Prostate gland (tissue), 2 donors: ENCODE results near the gene CRTC1. TPM values are rescaled to one million over a fixed set of nuclear protein-coding genes. Genes with fewer than 3 reads are reported as not detected.
A peak's percentile ranks its signal among the peaks of the same experiment; 100 is the strongest.

Source experiments
- DNase-seq: peaks from one replicate; pipeline ENCODE4 v3.0.0-alpha.2; 2019; ENCODE audit warnings: low spot score
- H3K27ac ChIP-seq, 2 donors: fragments of 200-600 bp; sonication (generic); 2 replicates each; pipeline ENCODE4 v1.5.1; 2017 to 2019
- H3K27me3 ChIP-seq: fragments of 200-600 bp; sonication (generic); replicated peaks from 2 replicates; pipeline ENCODE4 v1.5.1; 2019; ENCODE audit not compliant: insufficient read depth
- H3K36me3 ChIP-seq, 2 donors: fragments of 200-600 bp; sonication (generic); 1 replicate in 1 of 2; 2 replicates in 1 of 2; pipeline versions ENCODE4 v1.5.1 to v1.8.1; 2017 to 2019
- H3K4me1 ChIP-seq: fragments of 200-600 bp; sonication (generic); replicated peaks from 2 replicates; pipeline ENCODE4 v1.5.1; 2019
- H3K4me3 ChIP-seq, 2 donors: fragments of 200-600 bp; sonication (generic); 2 replicates each; pipeline ENCODE4 v1.5.1; 2017 to 2019
- H3K9me3 ChIP-seq: fragments of 200-600 bp; sonication (generic); 2 replicates; pipeline ENCODE4 v1.5.1; 2017
- CTCF ChIP-seq, 4 experiments: fragments of 200-600 bp in 2 of 4; fragments of 450-650 bp in 2 of 4; sonication (generic) in 2 of 4; IDR thresholded peaks; 1 replicate in 3 of 4; 2 replicates in 1 of 4; pipeline ENCODE4 v1.5.1; 2016 to 2019; ENCODE audit warnings: antibody characterized with exemption in 4 of 4, mild to moderate bottlenecking in 2 of 4, moderate library complexity in 2 of 4
- POLR2A ChIP-seq: fragments of 450-650 bp; IDR thresholded peaks from one replicate; pipeline ENCODE4 v1.6.1; 2016; ENCODE audit warnings: antibody characterized with exemption, mild to moderate bottlenecking
- POLR2AphosphoS5 ChIP-seq: sonication (generic); formaldehyde crosslinking; IDR thresholded peaks from one replicate; pipeline ENCODE4 v1.6.1; 2017; ENCODE audit warnings: antibody characterized with exemption
- WGBS: methylation state at CpG from one replicate; pipeline ENCODE4 v1.1.5; 2018; 5-methylcytosine and 5-hydroxymethylcytosine counted together
- intact Hi-C: fragments of 100-400 bp; cut with DNase I; formaldehyde crosslinking; loops from one replicate; pipeline ENCODE4 v1.14.2; 2022
- total RNA-seq, 2 donors: library from RNA; depleted of rRNA; stranded (reverse); fragments of >200 nt; gene quantifications; one replicate each; pipeline ENCODE4 v1.1.0, GENCODE V29; 2016

The CRTC1 gene
- total RNA-seq, 2 donors from 2014 or later: 6.7 to 24.4 TPM

GRCh38 chr19:18645035-18645511 lies 38.4 kb upstream of the CRTC1 start:
- Histone ChIP-seq H3K4me1 (peaks cover 4% of the 10 kb centered on the region), H3K27ac (no peak overlapping the region), H3K9me3 (no peaks in the 10 kb centered on the region), H3K4me3 (no peak overlapping the region), H3K27me3 (no peaks in the 10 kb centered on the region), H3K36me3 (no peaks in the 10 kb centered on the region)
- DNase-seq: no peak
- 76% methylated on average over 13 of the region's 13 CpGs for WGBS
- intact Hi-C loops: no loop called here
- no peak for TF ChIP-seq POLR2AphosphoS5

GRCh38 chr19:18646535-18647370 lies 36.7 kb upstream of the CRTC1 start:
- no peaks in the 10 kb centered on the region for H3K9me3 ChIP-seq
- DNase-seq: no peak
- TF ChIP-seq POLR2A: no peak
- no peak for TF ChIP-seq POLR2AphosphoS5
- TF ChIP-seq CTCF (IDR thresholded peaks at IDR 0.05): no peak
- H3K4me1 ChIP-seq: peaks cover 4% of the 10 kb centered on the region
- H3K27ac ChIP-seq: no peak overlapping the region
- no peaks in the 10 kb centered on the region for H3K36me3 ChIP-seq
- 88% methylated on average over 33 of the region's 34 CpGs for WGBS
- no peaks in the 10 kb centered on the region for H3K27me3 ChIP-seq
- H3K4me3 ChIP-seq: no peak overlapping the region
- intact Hi-C loops: no loop called here

GRCh38 chr19:18647371-18647767 lies 36.1 kb upstream of the CRTC1 start:
- H3K9me3 ChIP-seq: no peaks in the 10 kb centered on the region
- WGBS: 82% methylated on average over 1 of the region's 1 CpG
- no peak for DNase-seq
- H3K27ac ChIP-seq: no peak overlapping the region
- TF ChIP-seq POLR2A: no peak
- TF ChIP-seq POLR2AphosphoS5: no peak
- H3K36me3 ChIP-seq: no peaks in the 10 kb centered on the region
- no peak overlapping the region for H3K4me3 ChIP-seq
- peaks cover 4% of the 10 kb centered on the region for H3K4me1 ChIP-seq
- intact Hi-C loops: no loop called here
- H3K27me3 ChIP-seq: no peaks in the 10 kb centered on the region

- no peak overlapping the region for H3K27ac ChIP-seq
- WGBS: 97% methylated on average over 10 of the region's 10 CpGs
- H3K9me3 ChIP-seq: no peaks in the 10 kb centered on the region
- H3K4me3 ChIP-seq: no peak overlapping the region
- TF ChIP-seq CTCF (IDR thresholded peaks at IDR 0.05) (no peak), POLR2A (no peak), POLR2AphosphoS5 (no peak)
- H3K27me3 ChIP-seq: no peaks in the 10 kb centered on the region
- H3K36me3 ChIP-seq: no peaks in the 10 kb centered on the region
- no peak for DNase-seq
- H3K4me1 ChIP-seq: peaks cover 4% of the 10 kb centered on the region
- intact Hi-C loops: no loop called here
Measured at GRCh38 chr19:18647807-18648206, 35.7 kb upstream of the CRTC1 start.

- no peaks in the 10 kb centered on the region for H3K36me3 ChIP-seq
- H3K4me3 ChIP-seq: no peak overlapping the region
- intact Hi-C loops: no loop called here
- H3K9me3 ChIP-seq: no peaks in the 10 kb centered on the region
- DNase-seq: no peak
- no peaks in the 10 kb centered on the region for H3K27me3 ChIP-seq
- peak overlapping the region; percentile 59 to 61 for H3K27ac ChIP-seq
- H3K4me1 ChIP-seq: peaks cover 4% of the 10 kb centered on the region
- TF ChIP-seq CTCF (IDR thresholded peaks at IDR 0.05): no peak
- TF ChIP-seq POLR2A: no peak
- TF ChIP-seq POLR2AphosphoS5: no peak
- 40% methylated on average over 13 of the region's 13 CpGs for WGBS
Measured at GRCh38 chr19:18648973-18649315, 34.5 kb upstream of the CRTC1 start.
